GM19324 (cell line): ENCODE results near the gene CDK18.
"Not testable (repeated sequence)": the region's sequence is repeated elsewhere in the genome, so short reads cannot be mapped to it uniquely, and the experiment has no call there.

Experiments used
- ATAC-seq: cut with Tn5 transposase; IDR thresholded peaks from one replicate; pipeline ENCODE4 v1.9.1; 2021; ENCODE audit warnings: mild to moderate bottlenecking, moderate library complexity; ENCODE audit not compliant: unreplicated experiment, low FRiP score

Gene CDK18

GRCh38 chr1:205480349-205480985 lies 24.0 kb upstream of the CDK18 start:
- peak; percentile 49 for ATAC-seq

GRCh38 chr1:205481218-205481617 lies 23.3 kb upstream of the CDK18 start:
- ATAC-seq, result no peak

GRCh38 chr1:205481629-205482151 lies 22.8 kb upstream of the CDK18 start:
- no peak for ATAC-seq

DNA sequence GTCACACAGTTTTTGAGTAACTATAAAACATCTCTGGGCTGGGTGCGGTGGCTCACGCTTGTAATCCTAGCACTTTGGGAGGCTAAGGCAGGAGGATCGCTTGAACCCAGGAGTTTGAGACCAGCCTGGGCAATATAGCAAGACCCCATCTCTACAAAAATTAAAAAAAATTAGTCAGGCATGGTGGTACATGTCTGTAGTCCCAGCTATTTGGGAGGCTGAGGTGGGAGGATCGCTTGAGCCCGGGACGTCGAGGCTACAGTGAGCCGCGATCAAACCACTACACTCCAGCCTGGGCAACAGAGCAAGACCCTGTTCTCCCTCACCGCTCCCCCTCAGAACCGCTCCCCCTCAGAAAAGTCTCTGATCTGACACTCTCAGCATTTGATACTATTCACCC lies 21.9 kb upstream of the CDK18 start:
- ATAC-seq, result not testable (repeated sequence)

- no peak for ATAC-seq
These were observed 21.1 kb upstream of the CDK18 start for GRCh38 chr1:205483372-205483771.

GRCh38 chr1:205484985-205485967 lies 19.2 kb upstream of the CDK18 start:
- ATAC-seq, result no peak

- ATAC-seq, result no peak
These were observed 18.2 kb upstream of the CDK18 start for GRCh38 chr1:205486258-205486657.

GRCh38 chr1:205488074-205488723 lies 16.3 kb upstream of the CDK18 start:
- no peak for ATAC-seq

DNA sequence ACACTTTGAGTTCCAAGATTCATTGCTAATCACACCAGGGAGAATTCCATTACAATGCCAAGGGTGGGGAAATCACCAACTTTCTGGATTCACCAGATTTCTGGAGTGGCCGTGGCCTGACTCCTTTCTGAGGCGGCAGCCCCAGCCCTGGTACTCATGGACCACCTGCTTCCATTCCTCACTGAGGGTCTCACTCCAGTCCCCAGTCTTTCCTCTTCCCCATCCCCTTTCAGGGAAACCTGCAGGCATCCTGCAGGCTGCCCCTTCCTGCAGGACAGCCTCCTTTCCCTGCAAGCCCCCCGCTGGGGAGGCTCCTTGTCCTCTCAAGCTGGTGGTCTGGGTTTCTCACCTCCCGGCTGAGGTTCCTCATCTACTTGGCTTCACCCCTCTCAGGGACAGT lies 12.7 kb upstream of the CDK18 start:
- ATAC-seq, result no peak

DNA sequence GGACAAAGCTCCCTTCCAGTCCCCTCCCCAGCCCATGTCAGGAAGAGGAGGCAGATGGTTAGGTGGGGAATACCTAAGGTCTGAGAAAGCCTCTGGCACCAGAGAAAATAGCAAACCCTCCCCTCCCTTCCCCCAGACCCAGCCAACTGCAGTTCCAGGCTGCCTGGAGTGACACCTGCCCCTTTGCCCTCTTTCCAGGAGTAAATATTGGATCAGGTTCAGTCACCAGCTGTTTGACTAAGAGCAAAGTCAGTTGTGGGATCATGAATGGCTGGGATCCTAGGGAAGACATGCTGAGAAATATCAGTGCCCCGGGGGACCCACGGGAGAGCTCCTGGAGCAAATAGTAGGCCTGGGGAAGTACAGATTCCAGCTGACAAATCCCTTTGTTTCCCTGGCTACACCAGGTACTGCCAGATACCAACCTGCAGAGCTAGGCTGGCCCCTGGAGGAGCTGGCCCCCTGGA lies 12.2 kb upstream of the CDK18 start:
- no peak for ATAC-seq

DNA sequence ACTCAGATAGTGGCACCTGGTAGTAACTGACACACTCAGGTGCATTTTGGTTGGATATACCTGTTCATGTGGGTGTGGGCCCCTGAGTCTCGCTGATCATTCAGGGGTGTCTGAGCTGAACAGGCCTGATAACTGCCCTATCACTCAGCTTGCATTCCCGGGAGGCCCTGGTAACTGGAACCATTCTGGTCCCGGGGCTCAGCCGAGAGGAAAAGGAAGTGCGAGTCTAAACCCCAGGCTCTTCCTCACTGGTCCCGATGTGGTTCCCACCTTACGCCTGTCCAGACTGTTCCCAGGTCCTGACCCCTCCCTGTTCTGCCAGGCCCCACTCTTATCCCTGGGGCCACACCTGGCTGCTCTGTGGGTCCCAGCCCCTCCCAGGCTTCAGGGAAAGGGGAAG lies 11.7 kb upstream of the CDK18 start:
- no peak for ATAC-seq

DNA sequence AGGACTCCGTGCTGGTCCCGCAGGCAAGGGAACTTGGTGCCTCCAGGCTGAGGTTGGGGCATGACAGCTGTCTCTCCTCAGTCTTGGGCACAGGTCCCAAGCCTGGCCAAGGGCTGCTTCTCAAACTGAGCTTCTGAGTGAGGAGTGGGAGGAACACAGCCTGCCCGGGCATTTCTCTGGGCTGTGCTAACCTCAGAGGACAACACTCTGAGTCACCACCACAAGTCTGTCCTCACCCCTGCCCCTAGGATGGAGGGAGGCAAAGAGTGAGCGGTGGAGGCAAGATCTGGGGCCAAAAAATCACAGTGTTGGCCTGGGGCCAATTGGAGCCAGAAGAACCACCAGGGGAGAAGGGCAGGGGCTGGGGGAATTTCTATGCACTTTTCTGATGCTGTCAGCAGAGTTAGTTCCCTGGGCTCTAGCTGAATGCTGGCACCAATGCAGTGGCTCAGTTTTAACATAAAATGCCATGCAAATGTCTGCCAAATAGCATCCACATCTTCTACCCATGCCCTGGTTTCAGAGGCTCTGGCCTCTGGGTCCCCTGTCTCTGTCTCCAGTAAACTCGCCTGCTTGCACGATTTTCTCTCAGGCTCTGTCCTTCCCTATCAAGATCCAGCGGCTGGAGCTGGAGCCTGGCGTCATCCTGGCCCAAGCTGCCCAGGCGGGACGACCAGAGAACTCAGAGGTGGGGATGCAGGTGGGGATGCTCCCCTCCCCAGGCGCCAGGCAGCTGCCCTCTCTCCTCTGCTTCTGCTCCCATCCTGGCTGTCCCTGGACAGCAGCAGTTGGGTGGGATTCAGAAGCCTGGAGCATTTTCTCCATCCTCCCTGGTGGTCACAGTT lies 11.0 kb upstream of the CDK18 start:
- ATAC-seq, result no peak

GRCh38 chr1:205494115-205494514 lies 10.4 kb upstream of the CDK18 start:
- no peak for ATAC-seq

DNA sequence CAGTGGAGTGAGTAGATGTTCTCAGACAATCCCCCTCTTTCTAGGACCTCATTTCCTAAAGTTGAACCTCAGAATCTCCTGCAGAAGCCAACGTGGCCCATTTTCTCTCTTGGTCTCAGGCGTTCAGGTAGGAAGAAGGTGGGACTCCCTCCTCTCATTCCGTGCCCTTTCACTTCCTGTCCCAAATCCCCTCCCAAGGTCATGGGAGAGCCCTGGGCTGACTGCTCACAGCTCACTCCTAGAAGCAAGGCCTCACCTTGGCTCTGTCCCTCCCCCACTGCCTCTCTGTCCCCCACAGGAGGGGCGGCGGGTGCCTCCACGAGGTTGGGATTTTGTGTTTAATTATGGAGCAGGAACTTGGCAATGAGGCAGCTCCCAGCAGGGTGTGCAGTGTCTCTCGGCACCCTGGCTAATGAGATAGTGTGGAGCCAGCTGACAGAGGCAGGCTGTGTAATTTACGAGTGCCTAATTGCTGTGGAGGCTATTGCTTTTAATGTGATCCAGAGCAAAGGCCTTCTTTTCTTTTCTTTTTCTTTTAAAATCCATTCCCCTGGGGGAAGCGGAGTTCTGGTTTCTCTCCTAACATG lies 9.1 kb upstream of the CDK18 start:
- no peak for ATAC-seq

DNA sequence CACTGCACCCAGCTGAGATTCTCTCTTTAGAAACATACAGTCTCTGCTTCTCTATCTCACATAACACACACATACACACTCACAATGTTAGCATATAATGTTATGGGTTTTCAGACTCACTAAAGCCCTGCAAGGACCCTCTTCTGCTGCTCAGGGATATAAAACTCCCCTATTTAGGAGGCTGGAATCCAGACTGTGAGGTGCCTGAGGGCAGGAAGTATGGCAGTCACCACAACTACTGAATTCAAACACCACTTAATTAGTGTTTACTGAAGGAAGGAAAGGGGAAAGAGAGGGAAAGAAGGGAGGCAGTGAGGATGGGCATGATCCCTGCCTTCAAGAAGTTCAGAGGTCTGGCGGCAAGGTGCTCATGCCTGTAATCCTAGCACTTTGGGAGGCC lies 7.8 kb upstream of the CDK18 start:
- ATAC-seq, result no peak

- no peak for ATAC-seq
These were observed 7.1 kb upstream of the CDK18 start for GRCh38 chr1:205497351-205497750.

DNA sequence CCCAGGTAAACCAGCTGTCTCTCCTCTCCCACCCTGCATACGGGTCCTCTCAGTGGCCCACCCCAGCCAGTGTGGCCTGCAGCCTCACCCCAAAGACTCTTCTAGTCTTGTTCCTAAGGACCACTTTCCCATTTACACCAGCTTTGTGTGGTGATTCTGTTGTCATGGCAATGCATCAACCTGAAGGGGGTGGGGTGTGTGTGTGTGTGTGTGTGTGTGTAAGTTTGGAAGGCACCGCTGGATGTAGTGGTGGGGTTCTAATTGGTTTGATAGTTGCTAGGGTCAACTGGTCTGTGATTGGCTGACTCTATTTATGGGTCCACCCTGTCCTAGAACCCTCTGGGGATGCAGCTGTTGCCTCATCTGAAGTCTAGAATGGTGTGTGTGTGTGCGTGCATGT lies 4.7 kb upstream of the CDK18 start:
- no peak for ATAC-seq

DNA sequence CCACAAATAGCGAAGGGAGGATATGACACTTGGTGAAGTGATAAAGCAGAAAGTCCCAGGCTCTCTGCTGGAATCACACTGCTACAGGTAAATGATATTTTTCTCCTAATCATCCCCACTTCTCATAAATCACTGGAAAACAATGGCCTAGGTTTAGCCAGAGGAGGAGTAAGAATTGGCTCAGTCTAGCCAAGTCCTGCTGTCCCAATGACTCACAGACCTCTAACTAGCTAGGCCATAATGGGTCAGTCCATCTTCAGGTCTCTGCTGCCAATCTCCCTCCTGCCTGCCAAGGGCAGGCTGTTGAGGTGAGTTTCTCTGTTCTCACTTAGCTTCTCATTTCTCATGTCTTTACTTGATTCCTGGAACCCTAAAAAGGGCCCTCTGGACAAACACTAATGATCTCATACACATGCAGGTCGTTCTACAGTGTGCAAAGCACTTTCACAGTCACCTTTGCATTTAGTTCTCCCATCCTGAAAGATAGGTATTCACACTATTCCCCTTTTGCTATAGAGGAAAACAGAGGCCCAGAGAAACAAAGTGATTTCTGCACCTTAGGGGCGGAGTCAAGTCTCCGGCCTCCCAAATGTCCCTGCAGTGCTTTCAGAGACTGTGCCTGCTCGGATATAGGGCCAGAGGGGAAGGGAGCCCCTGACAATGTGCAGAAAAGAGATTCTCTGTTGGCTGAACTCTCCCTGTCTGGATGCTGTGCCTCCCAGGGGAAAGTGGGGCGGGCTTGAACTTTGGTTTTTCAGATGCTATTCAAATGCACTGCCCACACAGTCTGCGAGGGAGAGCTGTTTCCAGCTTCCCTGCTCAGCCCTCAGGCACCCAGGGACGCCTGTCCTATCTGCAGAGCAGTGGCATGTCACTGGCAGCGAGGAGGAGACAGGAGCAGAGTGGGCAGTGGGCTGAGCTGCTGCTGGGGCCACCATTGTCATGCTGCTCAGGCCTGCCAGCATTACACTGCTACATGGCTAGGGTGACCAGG lies 3.9 kb upstream of the CDK18 start:
- ATAC-seq, result no peak
